ENCODE data around the gene FIGLA.

Gene FIGLA

GRCh38 chr2:70765507-70765906 lies 24.9 kb downstream of the FIGLA start:
- Histone ChIP-seq H3K36me3 (peaks cover 7% of the 10 kb centered on the region), H3K27ac (no peak overlapping the region), H3K4me3 (ENCODE audit: low read depth, low read length) (no peak overlapping the region), H3K9me3 (ENCODE audit: severe bottlenecking) (no peaks in the 10 kb centered on the region), H3K27me3 (ENCODE audit: insufficient read depth, low read depth, severe bottlenecking) (no peaks in the 10 kb centered on the region)
- DNase-seq: no peak
- no peak for TF ChIP-seq CTCF (IDR thresholded peaks at IDR 0.05; ENCODE audit: low read depth, low read length)

DNA sequence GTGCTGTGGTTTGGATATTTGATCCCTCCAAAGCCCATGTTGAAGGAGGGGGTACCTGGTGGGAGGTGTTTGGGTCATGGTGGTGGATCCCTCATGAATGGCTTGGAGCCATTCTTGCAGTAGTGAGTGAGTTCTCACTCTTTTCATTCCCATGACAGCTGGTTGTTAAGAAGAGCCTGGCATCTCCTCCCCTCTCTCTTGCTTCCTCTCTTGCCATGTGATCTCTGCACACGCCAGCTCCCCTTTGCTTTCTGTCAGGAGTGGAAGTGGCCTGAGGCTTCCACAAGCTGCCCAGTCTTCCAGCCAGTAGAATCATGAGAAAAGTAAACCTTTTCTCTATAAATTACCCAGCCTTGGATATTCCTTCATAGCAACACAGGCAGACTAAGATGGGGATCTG lies 31.0 kb downstream of the FIGLA start:
- Histone ChIP-seq H3K27me3 (ENCODE audit: insufficient read depth, low read depth, severe bottlenecking) (no peaks in the 10 kb centered on the region), H3K27ac (no peak overlapping the region), H3K4me3 (ENCODE audit: low read depth, low read length) (no peak overlapping the region), H3K9me3 (ENCODE audit: severe bottlenecking) (no peaks in the 10 kb centered on the region), H3K36me3 (peaks cover 2% of the 10 kb centered on the region; the same call in 1 of the 2 replicates)
- DNase-seq: no peak
- no peak for TF ChIP-seq CTCF (IDR thresholded peaks at IDR 0.05; ENCODE audit: low read depth, low read length)

DNA sequence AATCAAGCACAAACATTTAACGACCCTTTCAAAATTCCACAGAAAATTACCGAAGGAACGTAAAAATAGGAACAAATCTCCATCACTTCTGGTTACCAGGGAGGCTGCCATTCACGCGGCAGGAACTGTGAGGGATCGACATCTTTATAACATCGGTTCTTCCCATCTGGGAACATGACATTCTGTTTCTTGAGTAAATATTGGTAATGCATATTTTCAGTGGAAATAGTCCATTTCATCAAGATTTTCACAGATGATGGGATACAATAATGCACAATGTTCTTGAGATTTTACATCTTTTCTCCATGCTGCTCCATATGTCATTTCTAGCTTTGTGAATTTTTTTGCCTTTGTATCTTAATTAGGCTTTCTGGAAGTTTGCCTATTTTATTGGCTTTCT lies 32.5 kb downstream of the FIGLA start:
- no peak overlapping the region for H3K4me3 ChIP-seq (ENCODE audit: low read depth, low read length)
- H3K9me3 ChIP-seq (ENCODE audit: severe bottlenecking): no peaks in the 10 kb centered on the region
- TF ChIP-seq CTCF (IDR thresholded peaks at IDR 0.05; ENCODE audit: low read depth, low read length): no peak
- peaks cover 2% of the 10 kb centered on the region; the same call in 1 of the 2 replicates for H3K36me3 ChIP-seq
- no peaks in the 10 kb centered on the region for H3K27me3 ChIP-seq (ENCODE audit: insufficient read depth, low read depth, severe bottlenecking)
- no peak for DNase-seq
- no peak overlapping the region for H3K27ac ChIP-seq

- peaks cover 2% of the 10 kb centered on the region; the same call in 1 of the 2 replicates for H3K36me3 ChIP-seq
- no peaks in the 10 kb centered on the region for H3K27me3 ChIP-seq (ENCODE audit: insufficient read depth, low read depth, severe bottlenecking)
- H3K9me3 ChIP-seq (ENCODE audit: severe bottlenecking): no peaks in the 10 kb centered on the region
- H3K4me3 ChIP-seq (ENCODE audit: low read depth, low read length): no peak overlapping the region
- no peak for DNase-seq
- no peak for TF ChIP-seq CTCF (IDR thresholded peaks at IDR 0.05; ENCODE audit: low read depth, low read length)
- no peak overlapping the region for H3K27ac ChIP-seq
These were observed 33.1 kb downstream of the FIGLA start for GRCh38 chr2:70757360-70757759.

DNA sequence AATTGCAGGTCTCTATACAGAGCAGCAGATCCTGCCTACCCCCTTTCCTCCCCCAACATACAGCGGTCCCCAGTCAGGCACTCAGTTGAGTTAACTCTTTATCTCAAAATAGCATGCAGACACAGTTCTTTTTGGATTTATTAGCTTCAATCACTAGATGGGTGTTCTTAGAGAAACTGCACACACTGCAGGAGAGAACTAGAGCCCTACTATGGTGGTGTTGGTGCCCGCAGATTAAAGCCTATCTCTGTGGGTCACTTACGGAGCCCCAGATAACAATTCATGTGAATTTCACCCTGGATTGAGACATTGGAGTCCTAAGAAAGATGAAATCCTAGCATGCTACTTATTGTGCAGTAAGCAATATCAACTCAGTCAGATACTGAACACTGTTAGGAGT lies 34.3 kb downstream of the FIGLA start:
- TF ChIP-seq CTCF (IDR thresholded peaks at IDR 0.05; ENCODE audit: low read depth, low read length): no peak
- Histone ChIP-seq H3K36me3 (peaks cover 2% of the 10 kb centered on the region; the same call in 1 of the 2 replicates), H3K4me3 (ENCODE audit: low read depth, low read length) (no peak overlapping the region), H3K27me3 (ENCODE audit: insufficient read depth, low read depth, severe bottlenecking) (no peaks in the 10 kb centered on the region), H3K9me3 (ENCODE audit: severe bottlenecking) (no peaks in the 10 kb centered on the region), H3K27ac (no peak overlapping the region)
- no peak for DNase-seq

- DNase-seq: no peak
These were observed 36.5 kb downstream of the FIGLA start for GRCh38 chr2:70753902-70754301.

More at GRCh38 chr2:70753902-70754301, 36.5 kb downstream of the FIGLA start:
- no peak overlapping the region for H3K4me3 ChIP-seq (ENCODE audit: low read depth, low read length)
- H3K9me3 ChIP-seq (ENCODE audit: severe bottlenecking): no peaks in the 10 kb centered on the region
- H3K36me3 ChIP-seq: peaks cover 7% of the 10 kb centered on the region; the same call in 1 of the 2 replicates
- H3K27me3 ChIP-seq (ENCODE audit: insufficient read depth, low read depth, severe bottlenecking): no peaks in the 10 kb centered on the region
- H3K27ac ChIP-seq: no peak overlapping the region
- TF ChIP-seq CTCF (IDR thresholded peaks at IDR 0.05; ENCODE audit: low read depth, low read length): no peak

Data from WERI-Rb-1 (cell line).